Renal cortex interstitium (tissue), 15 donors: ENCODE measurements around the gene MRPS5. TPM values are rescaled to one million over a fixed set of nuclear protein-coding genes. Genes with fewer than 3 reads are reported as not detected.

Experiments used
- DNase-seq, 11 donors: peaks; one replicate each; pipeline ENCODE4 v3.0.0-alpha.2; 2013; ENCODE audit warnings: low read depth in 9 of 11, low spot score in 4 of 11; ENCODE audit errors: extremely low read depth in 1 of 11
- long read RNA-seq, 16 experiments: transcript quantifications; one replicate each; lab custom pipeline, GENCODE V29; 2026
- polyA plus RNA-seq, 3 donors: library from polyadenylated mRNA; unstranded; fragments of 120-200 nt; gene quantifications; one replicate each; pipeline ENCODE4 v1.2.1, GENCODE V29; 2013; ENCODE audit not compliant: insufficient read length in 3 of 3

The MRPS5 gene
- 10 to 100 TPM; 72.5 to 91.8 (median 73.3) TPM for polyA plus RNA-seq
- long read RNA-seq, donor 1, transcript MRPS5-201 (12 exons, 1,652 nt), result major isoform, 8 of 36 reads
- long read RNA-seq, donor 1, partial matches to known transcripts, result 22 of 36 reads
- long read RNA-seq, donor 1, other reads (novel, unspliced or antisense), result 0 of 36 reads
- long read RNA-seq, donor 2, partial matches to known transcripts, result 24 of 31 reads
- long read RNA-seq, donor 2, other reads (novel, unspliced or antisense), result 0 of 31 reads
- long read RNA-seq, donor 3, transcript MRPS5-201 (12 exons, 1,652 nt), result major isoform, 19 of 48 reads
- long read RNA-seq, donor 3, partial matches to known transcripts, result 22 of 48 reads
- long read RNA-seq, donor 3, other reads (novel, unspliced or antisense), result 0 of 48 reads
- long read RNA-seq, donor 4, transcript MRPS5-201 (12 exons, 1,652 nt), result minor isoform, 16 of 56 reads
- long read RNA-seq, donor 4, transcript MRPS5-203 (5 exons, 793 nt), result major isoform, 18 of 56 reads
- long read RNA-seq, donor 4, partial matches to known transcripts, result 18 of 56 reads
- long read RNA-seq, donor 4, other reads (novel, unspliced or antisense), result 0 of 56 reads
- long read RNA-seq, donor 5, result 0 reads
- long read RNA-seq, donor 6, transcript MRPS5-201 (12 exons, 1,652 nt), result minor isoform, 9 of 62 reads
- long read RNA-seq, donor 6, transcript MRPS5-203 (5 exons, 793 nt), result major isoform, 14 of 62 reads
- long read RNA-seq, donor 6, partial matches to known transcripts, result 38 of 62 reads
- long read RNA-seq, donor 6, other reads (novel, unspliced or antisense), result 0 of 62 reads
- long read RNA-seq, donor 7, transcript MRPS5-201 (12 exons, 1,652 nt), result major isoform, 10 of 43 reads
- long read RNA-seq, donor 7, transcript MRPS5-203 (5 exons, 793 nt), result minor isoform, 8 of 43 reads
- long read RNA-seq, donor 7, partial matches to known transcripts, result 21 of 43 reads
- long read RNA-seq, donor 7, other reads (novel, unspliced or antisense), result 0 of 43 reads
- long read RNA-seq, donor 8, transcript MRPS5-203 (5 exons, 793 nt), result minor isoform, 12 of 105 reads
- long read RNA-seq, donor 8, transcript MRPS5-208 (2 exons, 3,680 nt), result minor isoform, 12 of 105 reads
- long read RNA-seq, donor 8, transcript MRPS5-201 (12 exons, 1,652 nt), result major isoform, 14 of 105 reads
- long read RNA-seq, donor 8, partial matches to known transcripts, result 58 of 105 reads
- long read RNA-seq, donor 8, other reads (novel, unspliced or antisense), result 5 of 105 reads
- long read RNA-seq, donor 9, transcript MRPS5-201 (12 exons, 1,652 nt), result major isoform, 18 of 23 reads
- long read RNA-seq, donor 9, partial matches to known transcripts, result 0 of 23 reads
- long read RNA-seq, donor 9, other reads (novel, unspliced or antisense), result 0 of 23 reads
- long read RNA-seq, donor 10, transcript MRPS5-201 (12 exons, 1,652 nt), result major isoform, 14 of 48 reads
- long read RNA-seq, donor 10, transcript MRPS5-203 (5 exons, 793 nt), result minor isoform, 6 of 48 reads
- long read RNA-seq, donor 10, partial matches to known transcripts, result 27 of 48 reads
- long read RNA-seq, donor 10, other reads (novel, unspliced or antisense), result 0 of 48 reads
- long read RNA-seq, donor 11, transcript MRPS5-201 (12 exons, 1,652 nt), result major isoform, 11 of 11 reads
- long read RNA-seq, donor 11, partial matches to known transcripts, result 0 of 11 reads
- long read RNA-seq, donor 11, other reads (novel, unspliced or antisense), result 0 of 11 reads
- long read RNA-seq, donor 12, transcript MRPS5-203 (5 exons, 793 nt), result minor isoform, 6 of 41 reads
- long read RNA-seq, donor 12, transcript MRPS5-201 (12 exons, 1,652 nt), result major isoform, 8 of 41 reads
- long read RNA-seq, donor 12, partial matches to known transcripts, result 21 of 41 reads
- long read RNA-seq, donor 12, other reads (novel, unspliced or antisense), result 0 of 41 reads
- long read RNA-seq, donor 13, transcript MRPS5-203 (5 exons, 793 nt), result minor isoform, 5 of 100 reads
- long read RNA-seq, donor 13, transcript MRPS5-208 (2 exons, 3,680 nt), result minor isoform, 5 of 100 reads
- long read RNA-seq, donor 13, transcript MRPS5-201 (12 exons, 1,652 nt), result major isoform, 14 of 100 reads
- long read RNA-seq, donor 13, partial matches to known transcripts, result 72 of 100 reads
- long read RNA-seq, donor 13, other reads (novel, unspliced or antisense), result 0 of 100 reads
- long read RNA-seq, donor 14, transcript MRPS5-201 (12 exons, 1,652 nt), result major isoform, 18 of 39 reads
- long read RNA-seq, donor 14, partial matches to known transcripts, result 13 of 39 reads
- long read RNA-seq, donor 14, other reads (novel, unspliced or antisense), result 0 of 39 reads
- long read RNA-seq, donor 15, transcript MRPS5-201 (12 exons, 1,652 nt), result major isoform, 5 of 13 reads
- long read RNA-seq, donor 15, partial matches to known transcripts, result 6 of 13 reads
- long read RNA-seq, donor 15, other reads (novel, unspliced or antisense), result 0 of 13 reads
- long read RNA-seq, donor 16, transcript MRPS5-208 (2 exons, 3,680 nt), result minor isoform, 9 of 123 reads
- long read RNA-seq, donor 16, transcript MRPS5-203 (5 exons, 793 nt), result major isoform, 40 of 123 reads
- long read RNA-seq, donor 16, transcript MRPS5-206 (7 exons, 1,672 nt), result minor isoform, 5 of 123 reads
- long read RNA-seq, donor 16, transcript MRPS5-201 (12 exons, 1,652 nt), result minor isoform, 31 of 123 reads
- long read RNA-seq, donor 16, partial matches to known transcripts, result 38 of 123 reads
- long read RNA-seq, donor 16, other reads (novel, unspliced or antisense), result 0 of 123 reads

DNA sequence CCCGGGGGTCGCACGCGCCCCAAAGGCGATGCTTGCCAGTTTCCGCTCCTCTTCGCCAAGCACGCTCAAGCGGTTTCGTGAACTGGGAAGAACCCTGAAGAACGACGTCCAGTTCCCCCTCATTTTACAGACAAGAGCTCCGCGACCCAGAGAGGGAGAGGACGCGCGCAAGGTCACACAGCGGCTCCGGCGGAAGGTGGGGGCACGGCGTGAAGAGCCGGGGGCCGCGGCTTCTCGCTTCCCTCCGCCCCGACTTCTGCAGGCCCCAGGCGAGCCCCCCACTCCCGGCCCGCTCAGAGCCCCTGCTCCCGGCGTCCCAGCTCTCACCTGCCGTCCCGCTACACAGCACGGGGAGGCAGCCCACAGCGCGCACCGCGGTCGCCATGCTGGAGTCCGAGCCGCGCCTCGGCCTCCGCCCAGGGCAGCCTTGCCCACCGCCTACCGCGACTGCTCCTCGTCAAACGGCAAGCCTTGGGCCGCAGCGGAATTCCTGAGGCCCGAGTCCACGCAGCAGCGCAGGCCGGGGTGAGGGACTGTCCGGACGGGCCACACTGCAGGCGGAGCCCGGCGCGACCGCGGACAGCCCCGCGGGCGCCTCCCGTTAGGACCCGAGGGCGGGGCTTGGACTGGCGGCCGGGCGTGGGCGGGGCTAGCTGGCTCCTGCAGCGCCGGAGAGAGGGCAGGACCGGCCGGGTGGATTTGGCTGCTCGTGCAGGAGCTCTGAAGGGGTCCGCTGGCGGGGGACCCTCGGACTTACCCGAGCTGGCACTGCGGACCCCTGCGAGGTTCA, at the start of gene MRPS5:
Gene MRPS5 (minus strand): TSS at position 402 of the 790 bp plus-strand sequence. CDS start 17 bp downstream, at position 385.
- peak in 10 of 11 donors; percentile 46 to 81 (median 70) for DNase-seq

- no peak for DNase-seq
Observed at GRCh38 chr2:95166065-95166763, 44.6 kb upstream of the MRPS5 start.

DNA sequence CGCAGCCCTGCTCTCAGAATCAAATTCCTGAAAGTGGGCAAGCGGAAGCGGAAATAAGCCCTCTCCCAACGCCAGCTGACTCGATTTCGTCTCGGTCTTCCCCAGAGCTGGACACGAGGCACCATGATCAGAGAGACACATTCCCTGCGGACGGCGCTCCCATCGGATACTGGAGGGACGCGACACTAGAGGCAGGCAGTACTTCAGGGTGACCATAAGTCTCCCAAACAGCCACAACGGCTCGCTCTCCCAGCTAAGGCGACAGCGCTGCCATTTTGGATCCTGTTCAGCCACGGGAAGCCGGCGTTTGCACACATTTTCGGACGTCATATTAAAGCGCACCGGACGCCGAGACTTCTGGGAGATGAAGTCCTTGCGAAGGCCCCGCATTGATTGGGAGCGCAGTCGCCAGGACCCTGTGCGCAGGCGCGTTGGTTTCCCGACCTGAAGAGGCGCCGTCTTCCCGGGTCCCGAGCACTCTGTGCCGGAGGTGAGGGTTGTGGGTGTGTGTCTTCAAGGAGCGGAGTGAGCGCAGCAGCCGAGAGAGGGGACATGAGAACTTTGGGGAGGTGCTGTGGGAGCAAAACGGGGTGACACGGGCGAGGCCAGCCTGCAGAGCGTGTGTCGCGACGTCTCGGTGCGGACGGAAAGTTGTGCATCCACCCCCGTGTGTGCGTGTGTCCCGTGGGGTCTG, 43.9 kb upstream of the MRPS5 start, which contains the start of gene ZNF2:
Gene ZNF2 (plus strand): TSS at position 439 of the 694 bp plus-strand sequence. CDS start 10,418 bp downstream, outside the sequence.
- DNase-seq, result peak; percentile 94 to 99 (median 98)

DNA sequence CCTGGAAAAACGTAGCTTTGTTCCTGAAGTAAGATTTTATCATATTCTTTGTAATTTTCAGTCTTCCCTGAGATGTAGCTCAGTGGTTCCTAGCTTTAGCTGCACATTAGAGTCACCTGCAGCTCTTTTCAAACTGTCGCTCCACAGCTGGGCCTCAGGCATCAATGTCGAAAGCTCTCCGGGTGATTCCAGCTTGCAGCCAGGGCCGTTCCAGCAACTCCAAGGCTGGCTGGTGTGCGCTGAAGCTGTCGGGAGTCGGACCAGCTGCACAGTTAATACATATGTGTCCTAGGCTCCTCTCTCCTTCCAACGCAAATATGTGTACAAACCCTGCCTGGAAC, 43.4 kb upstream of the MRPS5 start:
- DNase-seq, result no peak

DNA sequence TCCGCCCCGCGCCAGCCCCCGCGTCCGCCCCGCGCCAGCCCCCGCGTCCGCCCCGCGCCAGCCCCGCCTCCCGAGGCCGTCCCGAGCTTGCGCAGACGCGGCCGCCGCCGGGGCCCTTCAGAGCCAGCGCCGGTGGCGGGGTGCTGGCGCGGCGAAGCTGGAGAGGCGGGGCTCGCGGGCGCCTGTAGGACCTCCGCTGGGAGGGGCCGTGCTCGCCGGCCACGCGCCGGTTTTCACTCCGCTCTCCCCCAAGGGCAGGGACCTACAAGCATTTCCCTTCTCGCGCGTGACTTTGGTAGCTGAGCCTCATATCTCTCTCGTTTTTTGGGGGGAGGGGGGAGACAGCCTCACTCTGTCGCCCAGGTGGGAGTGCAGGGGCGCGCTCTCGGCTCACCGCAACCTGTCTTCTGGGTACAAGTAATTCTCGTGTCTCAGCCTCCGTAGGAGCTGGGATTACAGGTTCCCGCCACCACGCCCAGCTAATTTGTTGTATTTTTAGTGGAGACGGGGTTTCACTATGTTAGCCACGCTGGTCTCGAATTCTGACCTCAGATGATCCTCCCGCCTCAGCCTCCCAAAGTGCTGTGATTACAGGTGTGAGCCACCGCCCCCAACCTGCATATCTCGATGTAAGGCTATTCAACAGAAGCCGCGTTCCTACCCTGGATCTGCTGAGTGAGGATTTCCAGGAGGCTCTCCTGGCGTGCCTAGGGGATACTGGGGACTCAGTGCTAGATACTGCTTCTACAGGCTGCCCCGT, 38.3 kb upstream of the MRPS5 start, which contains the start of gene ZNF514:
Gene ZNF514 (minus strand): TSS at position 159 of the 760 bp plus-strand sequence. CDS start 6,595 bp downstream, outside the sequence.
- DNase-seq, result peak in 10 of 11 donors; percentile 35 to 68 (median 56)

DNA sequence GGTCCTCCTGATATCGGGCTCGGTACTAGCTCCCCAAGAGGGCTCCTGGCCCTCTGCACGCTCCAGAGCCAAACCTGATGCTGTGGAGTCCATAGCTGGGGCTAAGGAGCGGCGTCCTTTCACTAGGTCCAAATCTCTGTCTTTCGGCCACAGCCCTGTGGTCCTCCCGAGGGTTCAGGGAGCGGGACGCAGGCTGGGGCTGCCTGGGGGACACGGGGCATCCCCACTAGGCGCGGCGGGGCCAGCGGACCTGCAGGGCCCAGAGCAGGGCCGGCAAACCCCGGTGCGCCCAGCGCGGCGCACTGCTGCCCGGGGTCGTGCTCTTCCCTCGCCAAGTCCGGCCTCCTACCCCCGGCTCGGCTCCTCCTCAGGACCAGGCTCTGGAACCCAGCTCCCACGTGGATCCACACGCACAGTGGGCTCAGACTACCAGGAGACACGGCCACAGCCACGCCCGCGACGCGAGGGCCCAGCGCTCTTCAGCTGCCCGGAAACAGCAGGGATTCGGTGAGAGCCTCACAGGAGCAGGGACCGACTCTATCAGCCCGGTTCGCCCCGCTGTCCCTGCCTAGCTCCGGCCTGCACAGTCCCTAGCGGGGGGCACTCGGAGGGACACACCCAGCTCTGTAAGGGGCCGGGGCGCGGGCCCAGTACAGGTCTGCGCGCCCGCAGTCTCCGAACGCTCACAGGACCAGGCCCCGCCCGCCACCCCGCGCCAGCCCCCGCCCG, 37.4 kb upstream of the MRPS5 start:
- peak in 3 of 11 donors; percentile 22 to 32 (median 22) for DNase-seq

DNA sequence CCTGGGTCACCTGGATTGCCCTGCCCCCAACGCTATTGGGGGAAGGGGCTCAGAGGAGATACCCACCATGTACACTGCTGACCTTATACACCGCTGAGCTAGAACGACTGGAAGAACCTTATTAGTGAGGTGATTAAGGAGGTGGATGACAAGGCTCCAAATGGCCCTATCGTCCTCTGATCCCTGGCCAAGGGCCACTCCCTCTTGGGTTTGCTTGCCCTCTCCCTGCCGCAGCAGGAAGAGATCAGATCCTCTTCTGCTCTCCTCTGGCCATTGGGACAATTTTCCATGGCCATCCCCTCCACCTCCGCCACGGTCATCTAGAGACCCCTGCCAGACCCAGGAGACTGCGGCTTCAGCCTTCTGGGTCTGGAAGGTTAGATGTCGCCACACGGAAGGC, 36.8 kb upstream of the MRPS5 start:
- no peak for DNase-seq

GRCh38 chr2:95149397-95149984, 27.9 kb upstream of the MRPS5 start:
- no peak for DNase-seq

- no peak for DNase-seq
Observed at GRCh38 chr2:95143838-95144237, 22.2 kb upstream of the MRPS5 start.

- DNase-seq, result no peak
Observed at GRCh38 chr2:95138702-95139101, 17.1 kb upstream of the MRPS5 start.

DNA sequence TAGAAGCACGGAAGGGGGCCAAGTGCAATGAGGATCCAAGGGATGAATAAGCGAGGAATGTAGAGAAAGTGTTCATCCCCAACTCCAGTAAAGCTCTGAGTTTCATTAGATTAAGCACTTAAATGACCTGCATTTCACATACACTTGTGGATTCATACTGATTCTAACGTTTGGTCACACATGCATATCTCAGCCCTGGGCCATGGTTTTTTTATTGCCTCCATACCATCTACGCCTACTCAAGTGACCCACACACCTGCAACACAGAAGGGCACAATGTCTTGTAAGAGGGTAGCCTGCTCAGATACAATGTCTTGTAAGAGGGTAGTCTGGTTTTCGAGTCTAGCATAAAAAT, 566 bp upstream of the MRPS5 start:
- DNase-seq, result no peak

- DNase-seq, result peak in 1 of 11 donors; percentile 22
Observed at GRCh38 chr2:95121093-95121406, 558 bp downstream of the MRPS5 start.

DNA sequence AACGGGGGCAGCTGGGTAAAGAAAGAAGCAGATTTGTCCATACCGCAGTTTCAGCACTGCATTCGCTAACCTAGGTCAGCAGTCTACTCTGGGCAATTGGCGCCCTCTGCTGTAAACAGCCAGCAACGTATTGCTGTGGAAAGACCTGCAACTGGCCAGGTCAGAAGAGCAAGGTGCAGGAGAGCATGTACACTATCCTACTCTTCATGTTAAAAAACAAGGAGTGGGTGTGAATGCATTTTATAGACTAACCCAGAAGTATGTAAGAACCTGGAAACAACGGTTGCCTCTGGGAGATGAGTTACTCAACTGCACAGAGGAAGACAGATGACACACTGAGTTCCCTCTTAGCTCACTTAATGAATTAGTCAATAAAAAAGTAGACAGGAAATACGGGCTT, 6.2 kb downstream of the MRPS5 start:
- DNase-seq, result peak in 10 of 11 donors; percentile 29 to 59 (median 52)
